PFSK-1 (cell line): ENCODE measurements around the gene TNFSF13. TPM values are rescaled to one million over a fixed set of nuclear protein-coding genes. Genes with fewer than 3 reads are reported as not detected.

Source experiments
- FOXP2 ChIP-seq: optimal IDR thresholded peaks from 2 replicates; pipeline ENCODE3; 2011; ENCODE audit warnings: borderline replicate concordance, control low read depth, inconsistent platforms; ENCODE audit not compliant: insufficient read depth; ENCODE audit errors: extremely low read length, extremely low read depth
- POLR2AphosphoS5 ChIP-seq: IDR thresholded peaks from 2 replicates; pipeline ENCODE4 v1.6.1; 2012; ENCODE audit warnings: low read depth, mild to moderate bottlenecking, control low read depth, low read length, moderate library complexity
- SIN3A ChIP-seq: IDR thresholded peaks from 2 replicates; pipeline ENCODE4 v1.6.1; 2012; ENCODE audit warnings: mild to moderate bottlenecking, low read length, moderate library complexity, borderline replicate concordance; ENCODE audit not compliant: insufficient read depth
- TAF1 ChIP-seq: IDR thresholded peaks from 2 replicates; pipeline ENCODE4 v1.6.1; 2012; ENCODE audit warnings: low read length, control low read depth, borderline replicate concordance; ENCODE audit not compliant: insufficient read depth
- polyA plus RNA-seq: library from polyadenylated mRNA; unstranded; fragments of >200 nt; gene quantifications from one replicate; pipeline ENCODE4 v1.2.1, GENCODE V29; 2012; ENCODE audit warnings: low read depth, missing spikeins; ENCODE audit not compliant: insufficient read length
- TF ChIP-seq, protein P1 (sequence below), 2 experiments: IDR thresholded peaks; 2 replicates each; pipeline versions ENCODE4 v1.6.1 to v1.8.0; 2011 to 2012; ENCODE audit warnings: low read depth in 2 of 2, low read length in 2 of 2, control low read depth in 1 of 2, inconsistent platforms in 1 of 2, mild to moderate bottlenecking in 1 of 2, moderate library complexity in 1 of 2; ENCODE audit not compliant: insufficient read depth in 1 of 2

TNFSF13 gene, protein sequence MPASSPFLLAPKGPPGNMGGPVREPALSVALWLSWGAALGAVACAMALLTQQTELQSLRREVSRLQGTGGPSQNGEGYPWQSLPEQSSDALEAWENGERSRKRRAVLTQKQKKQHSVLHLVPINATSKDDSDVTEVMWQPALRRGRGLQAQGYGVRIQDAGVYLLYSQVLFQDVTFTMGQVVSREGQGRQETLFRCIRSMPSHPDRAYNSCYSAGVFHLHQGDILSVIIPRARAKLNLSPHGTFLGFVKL
- polyA plus RNA-seq, result 2.3 TPM

DNA sequence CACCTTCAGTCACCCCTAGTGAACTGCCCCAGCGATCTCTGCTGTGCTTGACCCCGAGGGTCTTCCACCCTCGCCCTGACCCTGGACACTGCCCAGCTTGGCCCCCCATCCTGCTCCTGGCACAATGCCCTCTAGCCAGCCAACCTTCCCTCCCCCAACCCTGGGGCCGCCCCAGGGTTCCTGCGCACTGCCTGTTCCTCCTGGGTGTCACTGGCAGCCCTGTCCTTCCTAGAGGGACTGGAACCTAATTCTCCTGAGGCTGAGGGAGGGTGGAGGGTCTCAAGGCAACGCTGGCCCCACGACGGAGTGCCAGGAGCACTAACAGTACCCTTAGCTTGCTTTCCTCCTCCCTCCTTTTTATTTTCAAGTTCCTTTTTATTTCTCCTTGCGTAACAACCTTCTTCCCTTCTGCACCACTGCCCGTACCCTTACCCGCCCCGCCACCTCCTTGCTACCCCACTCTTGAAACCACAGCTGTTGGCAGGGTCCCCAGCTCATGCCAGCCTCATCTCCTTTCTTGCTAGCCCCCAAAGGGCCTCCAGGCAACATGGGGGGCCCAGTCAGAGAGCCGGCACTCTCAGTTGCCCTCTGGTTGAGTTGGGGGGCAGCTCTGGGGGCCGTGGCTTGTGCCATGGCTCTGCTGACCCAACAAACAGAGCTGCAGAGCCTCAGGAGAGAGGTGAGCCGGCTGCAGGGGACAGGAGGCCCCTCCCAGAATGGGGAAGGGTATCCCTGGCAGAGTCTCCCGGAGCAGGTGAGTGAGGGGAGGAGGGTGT, at the start of gene TNFSF13:
TSS of gene TNFSF13 (plus strand) at position 207 of the 776 bp plus-strand sequence. CDS start at position 497, 290 bp downstream.
- no peak for TF ChIP-seq SIN3A
- TF ChIP-seq FOXP2, result no peak
- TF ChIP-seq TAF1, result no peak
- TF ChIP-seq, protein P1, sequence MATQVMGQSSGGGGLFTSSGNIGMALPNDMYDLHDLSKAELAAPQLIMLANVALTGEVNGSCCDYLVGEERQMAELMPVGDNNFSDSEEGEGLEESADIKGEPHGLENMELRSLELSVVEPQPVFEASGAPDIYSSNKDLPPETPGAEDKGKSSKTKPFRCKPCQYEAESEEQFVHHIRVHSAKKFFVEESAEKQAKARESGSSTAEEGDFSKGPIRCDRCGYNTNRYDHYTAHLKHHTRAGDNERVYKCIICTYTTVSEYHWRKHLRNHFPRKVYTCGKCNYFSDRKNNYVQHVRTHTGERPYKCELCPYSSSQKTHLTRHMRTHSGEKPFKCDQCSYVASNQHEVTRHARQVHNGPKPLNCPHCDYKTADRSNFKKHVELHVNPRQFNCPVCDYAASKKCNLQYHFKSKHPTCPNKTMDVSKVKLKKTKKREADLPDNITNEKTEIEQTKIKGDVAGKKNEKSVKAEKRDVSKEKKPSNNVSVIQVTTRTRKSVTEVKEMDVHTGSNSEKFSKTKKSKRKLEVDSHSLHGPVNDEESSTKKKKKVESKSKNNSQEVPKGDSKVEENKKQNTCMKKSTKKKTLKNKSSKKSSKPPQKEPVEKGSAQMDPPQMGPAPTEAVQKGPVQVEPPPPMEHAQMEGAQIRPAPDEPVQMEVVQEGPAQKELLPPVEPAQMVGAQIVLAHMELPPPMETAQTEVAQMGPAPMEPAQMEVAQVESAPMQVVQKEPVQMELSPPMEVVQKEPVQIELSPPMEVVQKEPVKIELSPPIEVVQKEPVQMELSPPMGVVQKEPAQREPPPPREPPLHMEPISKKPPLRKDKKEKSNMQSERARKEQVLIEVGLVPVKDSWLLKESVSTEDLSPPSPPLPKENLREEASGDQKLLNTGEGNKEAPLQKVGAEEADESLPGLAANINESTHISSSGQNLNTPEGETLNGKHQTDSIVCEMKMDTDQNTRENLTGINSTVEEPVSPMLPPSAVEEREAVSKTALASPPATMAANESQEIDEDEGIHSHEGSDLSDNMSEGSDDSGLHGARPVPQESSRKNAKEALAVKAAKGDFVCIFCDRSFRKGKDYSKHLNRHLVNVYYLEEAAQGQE (IDR thresholded peaks at IDR 0.05; ENCODE audit: insufficient read depth in 1 of 2, low read depth in 2 of 2, low read length in 2 of 2), result no peak
- no peak; the same call in 1 of the 2 replicates for TF ChIP-seq POLR2AphosphoS5

DNA sequence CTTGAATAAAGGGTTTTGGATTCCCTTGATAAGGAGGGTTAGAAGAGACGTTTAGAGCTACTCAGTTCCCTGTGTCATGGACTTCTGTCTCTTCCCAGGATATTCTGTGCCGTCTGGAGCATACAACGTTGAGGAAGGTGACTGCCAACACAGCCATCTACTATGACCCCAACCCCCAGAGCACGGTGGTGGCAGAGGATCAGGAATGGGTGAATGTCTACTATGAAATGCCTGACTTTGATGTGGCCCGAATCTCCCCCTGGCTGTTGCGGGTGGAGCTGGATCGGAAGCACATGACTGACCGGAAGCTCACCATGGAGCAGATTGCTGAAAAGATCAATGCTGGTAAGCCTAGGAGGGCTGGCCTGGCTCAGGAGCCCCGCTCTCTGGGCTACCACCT, 49.7 kb upstream of the TNFSF13 start:
- TF ChIP-seq TAF1 (no peak), FOXP2 (no peak), POLR2AphosphoS5 (no peak), SIN3A (no peak)
- TF ChIP-seq, protein P1 (IDR thresholded peaks at IDR 0.05; ENCODE audit: insufficient read depth in 1 of 2, low read depth in 2 of 2, low read length in 2 of 2), result no peak

DNA sequence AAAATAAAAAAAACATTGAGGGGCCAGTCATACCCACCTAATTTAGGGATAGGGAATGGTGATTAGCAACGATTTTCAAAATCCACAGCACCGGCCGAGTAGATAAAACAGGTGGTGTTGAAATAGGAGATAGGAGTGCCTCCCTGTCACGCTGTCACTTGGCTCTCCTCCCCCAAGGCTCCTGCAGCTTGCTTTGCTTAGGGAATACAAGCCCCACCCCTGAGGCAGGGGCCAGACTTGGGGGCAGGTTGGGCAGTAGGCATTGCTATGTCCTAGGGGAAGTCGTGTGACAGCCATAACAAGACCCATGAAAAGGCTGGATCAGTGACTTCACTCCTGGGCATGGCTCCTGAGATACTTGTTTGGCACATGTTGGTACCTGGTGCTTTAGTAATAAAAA, 48.6 kb upstream of the TNFSF13 start:
- no peak for TF ChIP-seq SIN3A
- no peak for TF ChIP-seq FOXP2
- no peak for TF ChIP-seq TAF1
- TF ChIP-seq, protein P1 (IDR thresholded peaks at IDR 0.05; ENCODE audit: insufficient read depth in 1 of 2, low read depth in 2 of 2, low read length in 2 of 2), result no peak
- TF ChIP-seq POLR2AphosphoS5, result no peak

DNA sequence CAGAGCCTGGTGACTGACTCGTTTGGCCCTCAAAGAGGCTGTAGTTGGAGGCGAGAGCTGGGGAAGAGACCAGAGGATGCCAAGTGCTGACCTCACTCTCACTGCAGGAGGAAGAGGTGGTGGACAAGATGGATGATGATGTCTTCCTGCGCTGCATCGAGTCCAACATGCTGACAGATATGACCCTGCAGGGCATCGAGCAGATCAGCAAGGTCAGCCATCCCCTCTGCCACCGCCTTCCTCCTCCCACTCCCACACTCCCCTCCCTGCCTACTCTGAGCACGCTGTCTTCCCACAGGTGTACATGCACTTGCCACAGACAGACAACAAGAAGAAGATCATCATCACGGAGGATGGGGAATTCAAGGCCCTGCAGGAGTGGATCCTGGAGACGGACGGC, 47.4 kb upstream of the TNFSF13 start:
- no peak for TF ChIP-seq POLR2AphosphoS5
- TF ChIP-seq FOXP2, result no peak
- no peak for TF ChIP-seq TAF1
- TF ChIP-seq, protein P1 (IDR thresholded peaks at IDR 0.05; ENCODE audit: insufficient read depth in 1 of 2, low read depth in 2 of 2, low read length in 2 of 2), result no peak
